Activated CD4-positive, alpha-beta T cell treated with anti-CD3 and anti-CD28 coated beads, Interleukin-2, amount 50 U/mL, for 1 hour (primary cell): ENCODE data around the gene IRF2BPL.

Source experiments
- DNase-seq: peaks from one replicate; pipeline ENCODE4 v3.0.0-alpha.2; 2020

Gene IRF2BPL

DNA sequence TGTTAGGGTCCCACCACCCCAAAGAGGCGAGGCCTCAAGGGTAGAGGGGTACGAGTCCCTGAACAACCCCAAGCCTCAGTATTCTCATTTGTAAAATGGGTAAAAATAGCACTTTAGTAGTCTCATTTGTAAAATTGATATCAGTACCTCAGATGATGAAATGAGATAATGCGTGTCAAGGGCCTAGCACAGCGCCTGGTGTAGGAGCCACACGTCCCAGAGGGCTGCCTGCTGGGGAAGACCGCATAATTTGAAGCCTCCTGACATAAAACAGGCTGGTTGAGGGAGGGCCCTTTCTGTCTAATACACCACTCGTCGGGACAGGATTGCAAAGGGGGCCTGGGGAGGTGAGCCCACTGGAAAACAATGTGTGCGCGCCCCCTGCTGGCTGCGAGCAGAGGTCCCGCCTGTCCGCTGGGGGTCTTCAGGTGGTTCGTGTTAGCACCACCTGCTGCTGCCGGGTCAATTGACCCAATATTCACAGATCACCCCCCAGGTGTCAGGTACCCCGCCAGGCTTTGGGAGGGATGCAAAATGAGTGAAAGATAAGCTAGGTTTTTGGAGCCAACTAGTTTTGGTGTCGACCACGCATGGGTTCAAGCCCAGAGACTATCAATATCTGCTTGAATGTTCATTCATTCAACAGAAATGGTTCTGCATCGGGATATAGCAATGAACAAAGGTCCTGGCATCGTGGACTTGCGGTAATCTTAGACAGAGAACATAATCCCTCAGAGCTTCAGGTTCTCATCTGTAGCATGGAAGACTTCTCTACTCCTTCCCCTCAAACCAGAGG lies 24.7 kb upstream of the IRF2BPL start:
- peak; percentile 76 for DNase-seq

DNA sequence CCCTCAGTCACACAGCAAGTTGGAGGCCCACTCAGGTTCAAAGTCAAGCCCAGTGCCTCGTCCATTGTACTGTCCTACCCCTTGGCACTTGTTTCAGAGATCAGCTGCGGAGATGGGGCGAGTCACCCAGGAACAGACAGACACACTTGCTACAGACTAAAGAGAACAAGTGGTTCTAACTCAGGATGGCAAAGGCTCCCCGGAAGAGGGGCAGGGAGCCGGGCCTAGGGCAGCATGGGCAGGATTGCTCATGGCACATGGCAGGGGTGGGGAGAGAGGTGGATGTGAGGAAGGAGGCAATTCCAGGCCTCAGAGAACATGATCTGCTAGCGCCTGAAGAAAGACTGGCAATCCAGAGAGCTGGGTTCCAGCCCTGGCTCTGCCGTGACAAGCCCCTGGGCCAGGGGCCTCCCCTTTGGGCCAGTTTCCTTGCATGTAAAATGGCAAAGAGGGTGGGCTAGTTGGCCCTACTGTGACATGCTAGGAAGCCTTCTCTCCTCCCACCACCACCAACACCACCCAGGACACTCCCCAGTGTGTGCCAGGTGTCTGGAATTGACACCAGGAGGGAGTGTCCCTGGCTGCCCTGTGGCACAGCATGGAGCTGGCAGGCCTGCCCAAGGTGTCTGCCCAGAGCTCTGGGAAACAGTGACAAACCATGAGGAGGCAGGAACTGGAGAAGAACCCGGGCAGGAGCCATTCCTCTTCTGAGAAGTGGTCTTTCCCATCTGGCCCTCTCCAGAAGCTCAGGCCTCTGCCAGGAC lies 24.0 kb upstream of the IRF2BPL start:
- no peak for DNase-seq

DNA sequence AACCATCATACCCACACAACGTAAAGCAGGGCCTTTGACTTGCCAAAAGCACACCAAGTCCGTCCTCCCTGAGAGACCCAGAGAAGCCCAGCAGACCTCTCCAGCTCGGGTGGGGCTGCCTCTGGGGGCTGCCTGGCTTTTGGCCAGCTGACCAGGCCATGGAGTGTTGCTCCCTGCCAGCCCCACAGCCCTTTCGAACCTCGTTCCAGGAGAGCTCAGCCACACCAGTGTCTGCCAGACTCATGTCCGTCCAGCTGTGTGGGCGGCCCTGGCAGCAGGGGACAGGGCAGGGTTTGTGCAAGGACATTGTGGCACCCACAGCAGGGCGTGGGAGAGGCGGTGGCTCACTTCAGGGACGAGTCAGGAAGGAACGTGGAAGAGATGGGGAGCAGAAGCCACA lies 22.6 kb upstream of the IRF2BPL start:
- no peak for DNase-seq

DNA sequence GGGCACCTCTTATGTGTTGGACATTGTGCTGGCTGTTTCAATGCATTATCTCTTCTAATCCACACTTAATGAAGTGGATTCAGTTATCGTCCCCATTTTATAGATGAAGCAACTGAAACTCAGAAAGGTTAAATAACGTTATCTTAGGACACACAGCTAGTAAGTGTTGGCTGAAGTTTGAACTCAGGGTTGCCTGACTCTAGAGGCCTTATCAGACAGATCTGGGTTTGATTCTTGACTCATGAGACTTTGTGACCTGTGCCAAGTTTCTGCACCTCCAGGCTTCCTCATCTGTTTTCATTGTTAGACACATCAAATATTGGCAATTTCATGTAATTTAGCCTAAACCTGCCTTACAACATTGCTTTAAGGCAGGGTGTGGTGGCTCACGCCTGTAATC lies 18.2 kb upstream of the IRF2BPL start:
- DNase-seq = no peak

DNA sequence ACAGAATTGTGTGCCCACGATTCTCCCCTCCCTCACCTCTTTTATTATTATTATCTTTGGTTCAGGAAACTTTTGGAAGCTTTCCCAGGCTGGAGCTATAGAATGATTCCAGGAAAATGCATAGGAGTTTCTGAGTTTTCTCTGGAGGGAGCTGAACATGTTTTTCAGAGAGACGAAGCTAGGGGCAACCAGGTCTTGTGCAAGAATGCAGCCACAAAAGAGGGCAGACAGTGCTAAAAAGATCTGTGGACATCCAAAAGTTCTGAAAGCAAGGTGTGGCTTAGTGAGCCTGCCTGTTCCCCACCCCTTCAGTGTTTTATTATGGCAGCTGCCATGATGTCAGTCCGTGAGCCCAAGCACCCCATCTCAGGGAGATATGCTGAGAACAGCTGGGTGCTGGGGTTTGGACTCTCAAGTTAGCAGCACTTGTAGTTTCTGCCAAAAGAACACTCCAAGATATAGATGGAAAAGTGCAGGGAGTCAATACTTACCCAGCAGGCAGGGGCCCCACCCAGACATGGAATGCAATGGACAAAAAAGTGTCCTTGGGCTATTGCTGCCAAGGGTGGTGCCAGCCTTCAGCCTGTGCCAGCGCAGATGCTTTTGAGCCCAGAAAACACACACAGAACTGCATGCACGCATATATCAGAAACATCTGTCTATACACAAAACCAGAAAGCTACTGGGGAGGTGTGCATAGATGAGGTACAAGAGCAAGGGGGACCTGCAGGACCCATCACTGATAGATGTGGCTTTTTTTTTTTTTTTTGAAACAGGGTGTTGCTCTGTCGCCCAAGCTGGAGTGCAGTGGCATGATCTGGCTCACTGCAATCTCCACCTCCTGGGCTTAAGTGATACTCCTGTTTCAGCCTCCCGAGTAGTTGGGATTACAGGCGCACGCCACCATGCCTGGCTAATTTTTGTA lies 17.0 kb upstream of the IRF2BPL start:
- no peak for DNase-seq

- no peak for DNase-seq
Measured at GRCh38 chr14:77044783-77045237, 16.3 kb upstream of the IRF2BPL start.

DNA sequence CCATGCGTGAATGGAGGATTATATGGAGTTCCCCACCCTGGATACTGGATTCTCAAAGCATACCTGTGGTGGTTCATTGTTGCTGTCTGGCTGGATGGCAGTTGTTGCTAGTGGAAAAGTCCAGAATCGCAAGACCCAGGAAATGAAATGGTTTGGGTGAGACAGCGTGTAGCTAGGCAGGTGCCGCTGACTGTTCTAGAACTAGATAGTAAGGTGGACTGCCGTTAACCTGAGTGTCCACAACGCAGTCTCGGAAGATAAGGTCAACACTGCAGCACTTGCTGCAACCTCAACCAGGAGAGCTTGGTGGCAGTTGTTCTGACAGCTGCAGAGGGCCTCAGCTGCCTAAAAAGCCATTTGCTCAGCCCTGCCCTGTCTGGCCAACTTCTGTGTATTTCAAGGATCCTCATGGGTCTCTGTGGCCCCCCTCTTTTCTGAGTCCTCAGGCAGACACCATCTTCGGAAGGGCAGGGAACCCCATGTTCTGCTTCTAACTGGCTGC lies 15.5 kb upstream of the IRF2BPL start:
- no peak for DNase-seq

DNA sequence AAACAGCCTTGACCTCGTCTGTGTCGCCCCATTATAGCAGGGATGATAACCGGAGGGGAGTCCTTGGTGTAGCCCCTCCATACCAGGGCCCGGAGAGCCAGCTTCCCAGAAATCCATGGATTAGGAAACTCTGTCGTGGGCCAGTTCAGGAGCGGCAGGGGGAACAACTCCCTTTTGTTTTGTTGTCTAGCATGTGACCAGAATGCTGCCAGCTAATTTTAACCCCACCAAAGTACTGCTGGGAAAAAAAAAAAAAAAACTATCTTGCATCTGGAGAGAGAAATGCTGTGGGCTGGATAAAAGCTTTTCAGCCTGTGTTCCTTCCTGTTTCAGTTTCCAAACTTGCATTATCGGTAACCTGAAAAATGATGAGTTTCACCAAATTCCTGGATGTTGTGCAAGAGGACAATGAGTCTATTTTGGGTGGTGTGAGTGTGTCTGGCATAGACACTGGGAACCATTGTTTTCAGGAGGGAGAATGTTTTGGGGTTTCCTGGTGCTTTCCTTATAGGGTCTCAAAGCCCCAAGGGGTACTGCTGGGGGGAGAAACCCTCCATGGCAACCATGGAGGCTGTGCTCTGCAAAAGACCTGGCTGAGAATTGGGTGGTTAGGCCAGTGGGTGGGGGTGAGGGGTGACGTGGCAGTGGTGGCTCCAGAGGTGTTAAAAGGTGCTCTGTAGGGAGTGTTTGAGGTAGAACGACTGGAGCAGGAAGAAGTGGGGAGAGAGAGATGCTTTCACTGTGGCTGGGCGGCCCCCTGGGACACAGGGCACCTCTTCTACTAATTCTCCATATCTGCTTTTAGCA lies 14.9 kb upstream of the IRF2BPL start:
- DNase-seq = peak; percentile 24

DNA sequence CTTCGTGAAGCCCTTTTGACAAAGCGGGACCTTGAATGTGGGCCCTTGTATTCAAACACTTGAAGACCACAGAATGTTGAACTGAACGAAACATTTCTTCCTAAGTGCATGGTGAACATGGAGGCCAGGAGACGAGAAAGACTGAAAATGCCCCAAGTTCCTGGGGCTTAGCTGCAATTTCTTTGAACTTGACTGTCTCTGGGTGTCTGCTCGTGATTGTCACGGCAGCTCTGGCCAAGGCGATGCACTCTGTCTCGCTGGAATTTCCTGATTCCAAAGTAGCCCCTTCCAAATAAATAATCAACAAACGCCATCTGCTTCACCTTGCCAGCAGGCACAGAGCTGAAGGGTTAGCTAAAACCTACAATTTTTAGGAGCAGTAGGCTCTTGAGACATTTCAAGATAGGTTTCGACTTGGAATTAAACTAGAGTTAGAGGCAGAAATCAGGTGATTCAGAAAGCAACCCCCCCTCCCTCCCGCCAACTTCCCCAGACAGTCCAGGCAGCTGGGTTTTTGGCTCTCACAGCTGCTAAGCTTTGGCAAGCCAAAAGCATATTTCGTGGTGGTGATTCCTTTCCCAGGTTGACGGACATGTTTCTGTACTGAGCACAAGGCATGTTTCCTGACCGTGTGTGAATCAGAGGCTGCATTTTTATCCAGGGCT lies 13.5 kb upstream of the IRF2BPL start:
- DNase-seq = no peak

GRCh38 chr14:77040741-77041653 lies 12.5 kb upstream of the IRF2BPL start:
- no peak for DNase-seq

DNA sequence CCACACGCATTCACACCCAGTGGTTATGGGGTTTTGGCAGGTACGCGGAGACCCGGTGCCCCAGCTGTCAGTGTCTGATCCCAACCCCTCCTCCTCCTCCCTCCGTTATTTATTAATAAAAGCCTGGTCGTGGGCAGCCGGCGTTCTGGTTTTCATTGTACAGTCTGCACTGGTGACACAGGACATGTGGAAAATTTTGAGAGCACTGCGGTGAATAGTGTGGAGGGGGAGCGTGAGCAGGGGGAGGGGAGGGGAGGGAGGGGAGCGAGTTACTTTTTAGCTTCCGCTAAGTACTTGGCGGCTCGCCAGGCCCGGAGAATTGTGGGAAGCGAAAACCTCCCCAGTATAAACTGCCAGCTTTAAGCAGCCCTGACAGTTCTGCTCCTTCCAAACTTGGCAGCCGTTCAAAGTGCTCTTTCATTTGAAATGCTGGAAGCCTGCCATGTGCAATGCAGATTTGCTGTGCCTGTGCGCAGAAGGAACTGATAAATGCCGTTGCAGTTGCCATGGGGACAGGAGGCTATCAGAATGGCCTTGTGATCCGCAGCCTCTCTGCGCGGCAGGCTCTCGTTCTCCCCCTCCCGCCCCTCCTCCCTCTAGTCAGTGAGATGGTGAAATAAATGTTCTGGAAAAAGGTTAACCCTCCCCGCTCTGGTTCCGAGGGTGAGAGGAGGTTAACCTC lies 11.7 kb upstream of the IRF2BPL start:
- DNase-seq = peak; percentile 99

DNA sequence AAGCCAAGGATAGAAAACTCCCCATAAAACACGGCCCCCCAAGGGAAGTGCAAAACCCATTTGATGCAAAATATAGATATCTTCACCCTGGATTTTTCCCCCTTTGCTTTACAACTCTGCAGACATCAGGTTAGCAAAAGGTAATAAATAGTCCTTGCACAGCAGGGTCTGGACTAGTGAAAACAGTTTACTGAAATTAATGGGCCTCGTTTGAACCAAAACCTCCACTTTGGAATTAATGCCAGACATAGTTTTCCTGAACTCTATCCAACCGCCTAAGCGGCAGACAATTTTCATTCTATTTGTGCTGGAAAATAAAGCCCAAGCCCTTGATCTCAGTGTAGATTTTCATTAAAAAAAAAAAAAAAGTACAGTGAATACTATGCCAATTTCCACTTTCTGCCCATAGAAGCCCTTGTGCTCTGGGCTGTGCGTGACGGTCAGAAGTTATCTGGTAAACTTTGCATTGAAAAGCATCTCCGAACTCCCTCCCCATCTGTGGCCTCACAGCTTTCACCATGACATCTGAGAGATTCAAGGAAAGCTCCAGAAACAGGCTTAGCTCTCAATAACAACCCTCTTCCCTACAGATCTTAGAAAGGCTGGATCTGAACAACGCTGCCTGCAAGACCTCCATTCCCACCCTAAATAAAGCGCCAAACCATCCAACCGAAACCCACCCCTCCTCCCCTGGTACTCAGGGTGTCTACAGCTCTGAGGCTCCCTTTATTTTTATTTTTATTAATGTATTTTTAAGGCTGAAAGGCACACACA lies 11.0 kb upstream of the IRF2BPL start:
- no peak for DNase-seq

DNA sequence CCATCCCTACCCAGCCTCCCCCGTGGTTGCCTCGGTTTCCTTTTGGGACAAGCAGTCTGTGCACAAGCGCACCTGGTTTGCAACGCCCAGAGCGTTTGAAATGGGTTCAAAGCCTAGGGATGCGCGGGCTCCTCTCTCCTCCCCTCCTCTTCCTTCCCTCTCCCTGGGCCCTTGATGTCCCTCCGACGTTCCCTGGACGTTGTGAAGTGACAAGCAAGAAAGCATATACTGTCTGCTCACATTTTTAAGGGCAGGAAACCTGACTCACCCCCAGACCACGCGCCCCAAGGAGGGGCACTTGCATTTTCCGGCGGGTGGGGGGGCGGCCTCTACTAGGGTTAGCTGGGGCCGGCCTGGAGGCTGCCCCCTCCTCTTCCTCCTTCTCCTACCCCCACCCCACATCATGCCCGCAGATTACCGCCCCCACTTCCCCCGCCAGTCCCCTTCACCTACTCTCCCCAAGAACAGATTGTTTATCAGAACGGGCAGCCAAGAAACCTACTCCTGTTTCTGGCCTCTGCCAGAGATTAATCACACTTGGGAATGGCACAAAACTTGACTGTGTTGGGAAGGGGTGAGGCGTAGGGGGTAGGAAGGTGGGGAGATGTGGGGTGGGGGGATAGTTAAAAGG lies 9.5 kb upstream of the IRF2BPL start:
- peak; percentile 62 for DNase-seq

DNA sequence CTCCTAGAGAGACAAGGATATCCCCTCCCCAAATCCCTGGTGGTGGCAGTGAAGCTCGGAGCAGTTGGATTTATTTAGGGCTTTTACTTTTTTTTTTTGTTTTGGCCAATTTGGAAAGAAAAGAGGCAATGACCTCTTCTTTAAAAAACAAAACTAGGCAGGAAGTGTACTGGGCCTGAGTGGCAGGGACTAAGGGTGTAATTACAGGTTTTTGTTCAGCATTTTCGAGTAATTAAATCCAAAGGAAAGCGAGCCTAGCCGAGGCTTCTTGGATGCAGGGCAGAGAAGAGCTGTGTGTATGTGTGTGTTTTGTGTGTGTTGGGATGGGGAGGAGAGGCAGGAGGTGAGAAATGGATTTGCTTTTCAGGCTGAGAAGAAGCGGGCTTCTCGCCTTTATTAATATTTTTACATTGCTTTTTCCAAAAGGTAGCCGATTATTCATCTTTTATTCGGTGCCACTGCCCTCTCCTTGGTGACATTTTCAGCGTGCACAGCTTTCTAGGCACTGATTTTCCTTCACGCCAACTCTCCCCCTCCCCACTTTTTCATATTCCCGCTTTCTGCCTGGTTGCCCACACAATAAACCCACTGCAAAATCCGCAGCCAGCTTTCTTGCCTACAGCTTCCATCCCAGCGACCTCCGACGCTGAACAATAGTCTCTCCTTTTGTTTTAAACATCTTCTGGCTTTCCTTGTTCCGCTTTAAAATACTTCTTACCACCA lies 8.9 kb upstream of the IRF2BPL start:
- no peak for DNase-seq

GRCh38 chr14:77036484-77037214 lies 8.1 kb upstream of the IRF2BPL start:
- DNase-seq = no peak

DNA sequence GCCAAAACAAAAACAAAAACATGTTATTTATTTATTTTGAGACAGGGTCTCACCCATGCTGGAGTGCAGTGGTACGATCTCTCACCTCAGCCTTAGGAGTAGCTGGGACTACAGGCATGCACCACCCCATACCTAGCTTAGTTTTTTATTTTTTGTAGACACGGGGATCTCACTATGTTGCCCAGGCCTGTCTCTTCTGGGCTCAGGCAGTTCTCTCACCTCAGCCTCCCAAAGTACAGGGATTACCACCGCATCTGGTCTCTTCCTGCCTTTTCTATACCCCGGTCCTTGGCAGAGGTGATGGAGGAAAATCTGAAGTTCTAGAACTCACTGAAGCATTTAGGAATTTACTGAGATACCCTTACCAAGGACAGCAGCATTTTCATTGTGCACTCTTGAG lies 6.8 kb upstream of the IRF2BPL start:
- no peak for DNase-seq
